ENCODE data around the gene CCSER1. TPM values are rescaled to one million over a fixed set of nuclear protein-coding genes. Genes with fewer than 3 reads are reported as not detected.

CCSER1 gene
- total and polyA plus RNA-seq, 9 donors: 0.21 to 8.3 (median 3.2) TPM

GRCh38 chr4:91031761-91032160 is 904.6 kb downstream of the CCSER1 start:
- Histone ChIP-seq H3K4me3 (no peak overlapping the region), H3K36me3 (no peaks in the 10 kb centered on the region), H3K27ac (no peak overlapping the region), H3K27me3 (no peaks in the 10 kb centered on the region), H3K9me3 (no peaks in the 10 kb centered on the region), H3K4me1 (ENCODE audit: insufficient read depth) (no peaks in the 10 kb centered on the region)
- no peak for TF ChIP-seq EP300 (IDR thresholded peaks at IDR 0.05)
- TF ChIP-seq POLR2A (IDR thresholded peaks at IDR 0.05): no peak
- no peak for TF ChIP-seq CTCF (IDR thresholded peaks at IDR 0.05)
- intact Hi-C loops (cut with DNase I): no loop called here
- no peak for DNase-seq

GRCh38 chr4:91032725-91033445 is 905.7 kb downstream of the CCSER1 start:
- no peaks in the 10 kb centered on the region for H3K27me3 ChIP-seq

GRCh38 chr4:91035276-91035675 is 908.1 kb downstream of the CCSER1 start:
- Histone ChIP-seq H3K27ac (no peak overlapping the region), H3K4me3 (no peak overlapping the region), H3K36me3 (no peaks in the 10 kb centered on the region), H3K9me3 (no peaks in the 10 kb centered on the region), H3K27me3 (no peaks in the 10 kb centered on the region), H3K4me1 (ENCODE audit: insufficient read depth) (no peaks in the 10 kb centered on the region)
- no peak for TF ChIP-seq POLR2A (IDR thresholded peaks at IDR 0.05)
- 68 to 78% (median 75%) methylated on average over 2 of the region's 2 CpGs for WGBS, 3 donors
- DNase-seq: no peak
- intact Hi-C loops (cut with DNase I): no loop called here

More at GRCh38 chr4:91032725-91033445, 905.7 kb downstream of the CCSER1 start:
- Histone ChIP-seq H3K4me1 (ENCODE audit: insufficient read depth) (no peaks in the 10 kb centered on the region), H3K9me3 (no peaks in the 10 kb centered on the region), H3K27ac (no peak overlapping the region), H3K4me3 (no peak overlapping the region), H3K36me3 (no peaks in the 10 kb centered on the region)
- TF ChIP-seq EP300 (IDR thresholded peaks at IDR 0.05) (no peak), CTCF (IDR thresholded peaks at IDR 0.05) (no peak), POLR2A (IDR thresholded peaks at IDR 0.05) (no peak)
- DNase-seq: no peak
- WGBS, 3 donors: 54 to 59% (median 56%) methylated on average over 4 of the region's 4 CpGs
- intact Hi-C loops (cut with DNase I): no loop called here

GRCh38 chr4:91037951-91038350 is 910.8 kb downstream of the CCSER1 start:
- DNase-seq: no peak
- intact Hi-C loops (cut with DNase I): no loop called here
- TF ChIP-seq EP300 (IDR thresholded peaks at IDR 0.05): no peak
- no peak for TF ChIP-seq POLR2A (IDR thresholded peaks at IDR 0.05)
- TF ChIP-seq CTCF (IDR thresholded peaks at IDR 0.05): no peak
- Histone ChIP-seq H3K27me3 (no peaks in the 10 kb centered on the region), H3K27ac (no peak overlapping the region), H3K36me3 (no peaks in the 10 kb centered on the region), H3K9me3 (no peaks in the 10 kb centered on the region), H3K4me3 (no peak overlapping the region), H3K4me1 (ENCODE audit: insufficient read depth) (no peaks in the 10 kb centered on the region)
- 88 to 91% (median 90%) methylated on average over 1 of the region's 1 CpG for WGBS, 3 donors

- intact Hi-C loops (cut with DNase I): no loop called here
- H3K4me3 ChIP-seq: no peak overlapping the region
- no peak for DNase-seq
- no peaks in the 10 kb centered on the region for H3K27me3 ChIP-seq
- no peak for TF ChIP-seq POLR2A (IDR thresholded peaks at IDR 0.05)
- TF ChIP-seq EP300 (IDR thresholded peaks at IDR 0.05): no peak
- TF ChIP-seq CTCF (IDR thresholded peaks at IDR 0.05): no peak
- no peaks in the 10 kb centered on the region for H3K36me3 ChIP-seq
- no peaks in the 10 kb centered on the region for H3K9me3 ChIP-seq
- no peaks in the 10 kb centered on the region for H3K4me1 ChIP-seq (ENCODE audit: insufficient read depth)
- no peak overlapping the region for H3K27ac ChIP-seq
Measured at GRCh38 chr4:91057871-91058270, 930.7 kb downstream of the CCSER1 start.
